Omental fat pad (tissue), 4 donors: Measurements from ENCODE around the gene KEL. TPM values are rescaled to one million over a fixed set of nuclear protein-coding genes. Genes with fewer than 3 reads are reported as not detected.

ENCODE experiments used
- ATAC-seq: fragments of 150-250 bp; one replicate; pipeline ENCODE4 v1.9.1; 2016; ENCODE audit warnings: mild to moderate bottlenecking, moderate library complexity; ENCODE audit not compliant: low FRiP score
- DNase-seq: peaks from one replicate; pipeline ENCODE4 v3.0.0-alpha.2; 2019; ENCODE audit warnings: low spot score
- total RNA-seq, 4 donors: library from RNA; depleted of rRNA; stranded (reverse); fragments of >200 nt; gene quantifications; one replicate each; pipeline ENCODE4 v1.1.0, GENCODE V29; 2016
- TF ChIP-seq, protein P1 (sequence below), 3 donors: fragments of 450-650 bp; IDR thresholded peaks; one replicate each; pipeline ENCODE4 v1.5.1; 2016 to 2017; ENCODE audit warnings: antibody characterized with exemption in 3 of 3, mild to moderate bottlenecking in 3 of 3, moderate library complexity in 2 of 3

The KEL gene
- total RNA-seq, 4 donors from 2014 or later: 0.28 to 0.96 TPM; not detected in 2

DNA sequence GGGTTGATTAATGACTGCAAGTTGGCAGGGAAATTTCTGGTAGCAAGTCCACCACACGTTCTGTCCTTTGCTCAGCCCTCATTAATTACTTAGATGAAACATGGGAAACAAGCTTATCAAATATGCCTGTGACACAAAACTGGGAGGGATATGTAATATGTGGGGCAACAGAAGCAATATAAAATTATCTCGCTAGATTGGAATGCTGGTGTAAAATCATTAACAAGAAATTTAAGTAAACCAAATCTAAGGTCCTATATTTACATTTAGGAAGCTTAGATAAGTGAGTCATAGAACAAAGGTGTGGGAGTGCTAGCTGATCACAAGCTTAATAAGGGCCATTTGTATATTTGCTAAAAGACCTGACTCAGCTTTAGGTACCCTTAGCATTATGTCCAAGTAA is 52.1 kb downstream of the KEL start:
- TF ChIP-seq, protein P1, sequence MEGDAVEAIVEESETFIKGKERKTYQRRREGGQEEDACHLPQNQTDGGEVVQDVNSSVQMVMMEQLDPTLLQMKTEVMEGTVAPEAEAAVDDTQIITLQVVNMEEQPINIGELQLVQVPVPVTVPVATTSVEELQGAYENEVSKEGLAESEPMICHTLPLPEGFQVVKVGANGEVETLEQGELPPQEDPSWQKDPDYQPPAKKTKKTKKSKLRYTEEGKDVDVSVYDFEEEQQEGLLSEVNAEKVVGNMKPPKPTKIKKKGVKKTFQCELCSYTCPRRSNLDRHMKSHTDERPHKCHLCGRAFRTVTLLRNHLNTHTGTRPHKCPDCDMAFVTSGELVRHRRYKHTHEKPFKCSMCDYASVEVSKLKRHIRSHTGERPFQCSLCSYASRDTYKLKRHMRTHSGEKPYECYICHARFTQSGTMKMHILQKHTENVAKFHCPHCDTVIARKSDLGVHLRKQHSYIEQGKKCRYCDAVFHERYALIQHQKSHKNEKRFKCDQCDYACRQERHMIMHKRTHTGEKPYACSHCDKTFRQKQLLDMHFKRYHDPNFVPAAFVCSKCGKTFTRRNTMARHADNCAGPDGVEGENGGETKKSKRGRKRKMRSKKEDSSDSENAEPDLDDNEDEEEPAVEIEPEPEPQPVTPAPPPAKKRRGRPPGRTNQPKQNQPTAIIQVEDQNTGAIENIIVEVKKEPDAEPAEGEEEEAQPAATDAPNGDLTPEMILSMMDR (IDR thresholded peaks at IDR 0.05): no peak
- ATAC-seq: peak; percentile 55
- no peak for DNase-seq

DNA sequence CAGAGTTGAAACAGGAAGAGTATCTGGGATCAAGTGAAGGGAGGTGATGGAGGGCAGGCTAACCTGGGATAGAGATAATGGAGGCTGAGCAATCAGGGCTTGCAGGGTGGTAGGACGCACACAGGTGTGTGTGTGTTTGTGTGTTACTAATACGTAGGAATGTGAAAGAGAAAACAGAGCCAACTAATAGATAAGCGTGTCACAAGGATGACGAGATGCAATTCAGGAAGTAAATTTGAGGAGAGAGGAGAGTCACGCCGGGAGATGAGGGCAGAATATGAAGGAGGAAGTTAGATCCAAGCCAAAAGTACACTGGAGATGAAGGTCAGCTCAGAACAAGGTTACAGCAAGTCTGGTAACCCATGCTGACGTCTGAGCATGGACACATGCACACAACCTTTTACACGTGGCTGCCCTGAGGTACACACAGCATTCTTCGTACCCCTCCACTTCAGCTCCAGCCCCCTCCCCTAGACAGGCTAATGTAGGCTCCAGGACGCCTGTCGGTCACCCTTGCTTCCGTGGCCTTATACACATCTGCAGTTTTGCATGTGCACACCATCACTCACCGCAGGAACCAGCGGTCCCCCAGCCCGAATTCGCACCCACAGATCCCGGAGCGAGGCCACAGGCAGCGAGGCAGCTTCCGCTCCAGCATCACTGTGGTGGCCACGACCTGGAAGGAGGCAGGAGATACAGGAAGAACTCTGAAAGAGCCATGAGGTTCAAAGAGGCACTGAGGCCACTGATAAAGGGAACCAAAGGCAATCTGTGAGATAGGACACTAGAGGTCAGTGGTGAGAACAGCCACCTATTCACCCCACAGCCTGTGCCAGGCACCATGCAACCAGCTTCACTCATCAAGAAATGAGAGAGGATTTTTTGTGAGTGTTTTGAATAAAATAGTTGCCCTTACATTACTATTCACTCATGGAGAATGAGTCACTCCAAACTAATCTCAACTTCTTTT is 53.0 kb downstream of the KEL start:
- no peak for DNase-seq
- TF ChIP-seq, protein P1 (IDR thresholded peaks at IDR 0.05): no peak
- ATAC-seq: peak; percentile 79

DNA sequence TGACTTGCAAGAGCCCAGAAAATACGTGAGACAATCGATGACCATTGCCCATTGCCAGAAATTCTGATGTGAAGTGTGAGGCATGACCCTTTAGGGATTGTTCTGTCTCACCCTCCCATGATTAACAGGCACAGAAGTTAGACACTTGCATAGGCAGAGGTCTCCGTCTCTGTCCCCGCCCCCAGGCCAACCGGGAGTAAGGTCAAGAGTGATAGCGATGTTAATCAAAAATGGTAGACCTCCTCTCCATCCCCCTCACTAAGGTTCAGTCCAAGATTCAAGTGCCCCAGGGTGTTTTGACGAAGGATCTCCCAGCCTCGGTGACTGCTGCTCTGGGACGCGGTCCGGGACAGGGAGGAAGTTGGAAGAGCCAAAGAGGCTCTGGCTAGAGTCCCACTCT is 53.9 kb downstream of the KEL start:
- DNase-seq (no peak), ATAC-seq (no peak)
- TF ChIP-seq, protein P1 (IDR thresholded peaks at IDR 0.05): no peak

DNA sequence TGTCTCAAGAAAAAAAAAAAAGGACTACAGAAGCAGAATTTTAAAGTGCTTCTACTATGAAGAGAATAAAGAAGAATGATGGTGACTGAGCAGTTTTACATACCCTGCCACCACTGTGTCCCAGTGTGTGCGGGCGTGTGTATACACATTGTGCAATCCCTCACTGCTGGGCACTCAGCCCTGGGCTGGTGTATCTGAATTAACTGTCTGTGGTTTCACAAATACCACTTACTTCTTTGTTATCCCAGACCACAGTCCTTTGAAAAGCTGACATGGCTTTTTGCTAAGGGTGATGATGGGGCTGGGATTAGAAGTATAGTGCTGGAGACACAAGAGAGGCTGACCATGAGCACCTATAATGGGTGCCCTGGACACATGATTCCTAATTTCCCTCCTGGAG is 55.5 kb downstream of the KEL start:
- TF ChIP-seq, protein P1 (IDR thresholded peaks at IDR 0.05): no peak
- ATAC-seq: no peak
- no peak for DNase-seq

DNA sequence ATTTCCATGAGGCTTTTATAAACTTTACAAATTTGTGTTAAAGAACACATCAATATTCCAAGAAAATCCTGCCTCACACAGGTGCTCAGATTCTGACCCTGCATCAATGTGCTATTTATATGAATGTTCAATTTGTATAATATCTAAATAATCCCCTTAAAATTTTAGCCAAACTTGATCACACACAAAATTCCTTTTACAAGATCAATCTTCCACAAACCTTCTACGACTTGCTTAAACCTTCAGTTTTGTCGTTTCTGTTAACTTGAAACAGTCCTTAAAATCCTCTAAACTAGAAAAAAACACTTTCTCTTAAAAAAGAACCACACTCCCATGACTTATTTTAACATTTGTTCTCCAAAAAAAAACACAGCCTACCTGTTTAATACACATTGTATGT is 56.4 kb downstream of the KEL start:
- TF ChIP-seq, protein P1 (IDR thresholded peaks at IDR 0.05): no peak
- DNase-seq (no peak), ATAC-seq (no peak)

DNA sequence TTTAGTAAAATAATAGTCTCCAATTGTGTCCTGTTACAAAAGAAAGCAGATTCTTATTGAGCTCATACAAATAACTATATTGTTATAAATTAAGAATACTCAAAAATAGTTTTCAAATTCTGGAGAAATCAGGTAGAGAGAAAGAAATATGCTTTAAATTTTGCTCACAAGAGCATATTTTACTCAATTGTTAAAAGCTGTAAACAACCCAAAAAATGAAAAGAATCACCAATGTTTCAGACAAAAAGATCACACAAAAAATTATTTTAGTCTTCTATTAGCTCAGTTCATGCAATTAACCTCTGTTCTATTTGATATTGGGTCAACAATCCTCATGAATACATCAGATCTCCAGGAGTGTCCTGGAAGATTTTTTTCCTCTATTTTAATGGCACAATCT is 58.0 kb downstream of the KEL start:
- ATAC-seq: no peak
- TF ChIP-seq, protein P1 (IDR thresholded peaks at IDR 0.05): no peak
- no peak for DNase-seq
